ENCODE results near the gene MSL2. TPM values are rescaled to one million over a fixed set of nuclear protein-coding genes. Genes with fewer than 3 reads are reported as not detected.
"Not testable (repeated sequence)": the region's sequence is repeated elsewhere in the genome, so short reads cannot be mapped to it uniquely, and the experiment has no call there.

The MSL2 gene
- total RNA-seq, 1 donor from 2014 or later: 31.5 TPM

GRCh38 chr3:136192831-136193230, 3.3 kb downstream of the MSL2 start:
- DNase-seq: no peak

- DNase-seq: not testable (repeated sequence)
Observed at GRCh38 chr3:136192195-136192594, 3.9 kb downstream of the MSL2 start.

GRCh38 chr3:136189859-136190617, 6.1 kb downstream of the MSL2 start:
- DNase-seq: no peak

GRCh38 chr3:136189043-136189442, 7.1 kb downstream of the MSL2 start:
- no peak for DNase-seq

- no peak for DNase-seq
Observed at GRCh38 chr3:136187868-136188267, 8.3 kb downstream of the MSL2 start.

- no peak for DNase-seq
Observed at GRCh38 chr3:136186846-136187245, 9.3 kb downstream of the MSL2 start.

GRCh38 chr3:136186344-136186743, 9.8 kb downstream of the MSL2 start:
- DNase-seq: no peak

GRCh38 chr3:136184703-136185102, 11.4 kb downstream of the MSL2 start:
- DNase-seq: no peak

- DNase-seq: no peak
Observed at GRCh38 chr3:136181741-136182140, 14.4 kb downstream of the MSL2 start.

GRCh38 chr3:136177876-136178275, 18.3 kb downstream of the MSL2 start:
- DNase-seq: no peak

- no peak for DNase-seq
Observed at GRCh38 chr3:136173939-136174490, 22.1 kb downstream of the MSL2 start.

- no peak for DNase-seq
Observed at GRCh38 chr3:136171097-136171542, 25.0 kb downstream of the MSL2 start.

- not testable (repeated sequence) for DNase-seq
Observed at GRCh38 chr3:136168236-136168635, 27.9 kb downstream of the MSL2 start.

GRCh38 chr3:136166507-136166906, 29.6 kb downstream of the MSL2 start:
- DNase-seq: no peak

- DNase-seq: not testable (repeated sequence)
Observed at GRCh38 chr3:136163607-136164006, 32.5 kb downstream of the MSL2 start.

- DNase-seq: no peak
Observed at GRCh38 chr3:136162322-136162721, 33.8 kb downstream of the MSL2 start.

- DNase-seq: no peak
Observed at GRCh38 chr3:136161516-136161915, 34.6 kb downstream of the MSL2 start.

GRCh38 chr3:136152963-136153362, 43.2 kb downstream of the MSL2 start:
- DNase-seq: no peak

- no peak for DNase-seq
Observed at GRCh38 chr3:136152176-136152843, 43.8 kb downstream of the MSL2 start.

GRCh38 chr3:136151219-136151618, 44.9 kb downstream of the MSL2 start:
- DNase-seq: no peak

- DNase-seq: no peak
Observed at GRCh38 chr3:136149667-136150066, 46.5 kb downstream of the MSL2 start.

GRCh38 chr3:136146981-136147729, 49.0 kb downstream of the MSL2 start:
- DNase-seq: no peak

GRCh38 chr3:136144397-136144796, 51.7 kb downstream of the MSL2 start:
- DNase-seq: not testable (repeated sequence)
